HEK293 (cell line): ENCODE measurements around the gene TMPRSS7.

Source experiments
- ZNF10 ChIP-seq: fragments of 450-650 bp; formaldehyde crosslinking; IDR thresholded peaks from 2 replicates; pipeline ENCODE4 v1.5.1; 2017; ENCODE audit warnings: missing biosample characterization, missing genetic modification characterization
- ZNF624 ChIP-seq: fragments of 450-650 bp; formaldehyde crosslinking; IDR thresholded peaks from 2 replicates; pipeline ENCODE4 v1.5.1; 2017; ENCODE audit warnings: missing biosample characterization, missing genetic modification characterization

DNA sequence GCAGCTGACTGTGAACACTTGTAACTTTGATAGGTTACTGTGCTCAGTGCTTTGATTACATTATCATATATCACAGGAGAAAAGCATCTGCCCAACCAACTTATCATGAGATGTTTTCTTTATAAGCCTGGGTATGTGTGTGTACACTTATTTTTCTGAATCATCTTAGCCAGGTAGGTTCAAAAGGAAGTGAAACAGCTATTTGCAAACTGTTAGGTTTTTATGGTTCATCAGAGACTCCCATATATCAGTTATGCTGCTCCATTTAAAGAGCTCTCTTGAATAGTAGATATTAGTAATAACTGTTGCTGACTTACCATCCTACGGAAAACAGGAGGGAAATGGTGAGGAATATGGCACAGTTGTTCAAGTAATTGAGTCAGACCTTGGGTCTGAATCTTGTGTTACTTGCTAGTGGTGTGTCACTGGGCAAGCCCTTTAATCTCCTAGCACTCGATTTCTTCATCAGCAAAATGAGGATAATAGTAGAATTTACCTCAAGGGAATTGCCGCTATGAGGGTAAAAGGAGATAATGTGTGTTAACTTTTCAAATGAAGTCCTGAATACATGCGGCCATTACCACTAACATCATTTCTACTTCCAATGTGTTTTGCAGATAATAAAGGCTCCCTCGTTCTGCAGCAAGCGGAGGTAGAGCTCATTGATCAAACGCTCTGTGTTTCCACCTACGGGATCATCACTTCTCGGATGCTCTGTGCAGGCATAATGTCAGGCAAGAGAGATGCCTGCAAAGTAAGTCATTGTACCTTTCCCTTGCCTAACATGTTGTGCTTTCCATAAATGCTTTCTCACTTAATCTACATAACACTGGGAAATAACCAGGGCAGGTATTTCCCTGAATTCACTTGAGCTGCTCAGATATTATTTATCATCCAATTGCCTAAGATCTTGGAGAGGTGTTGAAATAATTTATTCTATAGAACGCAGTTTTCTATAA, 43.9 kb downstream of the TMPRSS7 start:
- no peak for TF ChIP-seq ZNF624
- no peak for TF ChIP-seq ZNF10 (tag by site-specific recombination)
